ENCODE data around the gene CAPN1. TPM values are rescaled to one million over a fixed set of nuclear protein-coding genes. Genes with fewer than 3 reads are reported as not detected.

Gene CAPN1
- total and polyA plus RNA-seq, 2 of the 13 experiments (the other 11 are each of a cell fraction or from before 2014, with no cell fraction given): 57.3 to 82.6 TPM

DNA sequence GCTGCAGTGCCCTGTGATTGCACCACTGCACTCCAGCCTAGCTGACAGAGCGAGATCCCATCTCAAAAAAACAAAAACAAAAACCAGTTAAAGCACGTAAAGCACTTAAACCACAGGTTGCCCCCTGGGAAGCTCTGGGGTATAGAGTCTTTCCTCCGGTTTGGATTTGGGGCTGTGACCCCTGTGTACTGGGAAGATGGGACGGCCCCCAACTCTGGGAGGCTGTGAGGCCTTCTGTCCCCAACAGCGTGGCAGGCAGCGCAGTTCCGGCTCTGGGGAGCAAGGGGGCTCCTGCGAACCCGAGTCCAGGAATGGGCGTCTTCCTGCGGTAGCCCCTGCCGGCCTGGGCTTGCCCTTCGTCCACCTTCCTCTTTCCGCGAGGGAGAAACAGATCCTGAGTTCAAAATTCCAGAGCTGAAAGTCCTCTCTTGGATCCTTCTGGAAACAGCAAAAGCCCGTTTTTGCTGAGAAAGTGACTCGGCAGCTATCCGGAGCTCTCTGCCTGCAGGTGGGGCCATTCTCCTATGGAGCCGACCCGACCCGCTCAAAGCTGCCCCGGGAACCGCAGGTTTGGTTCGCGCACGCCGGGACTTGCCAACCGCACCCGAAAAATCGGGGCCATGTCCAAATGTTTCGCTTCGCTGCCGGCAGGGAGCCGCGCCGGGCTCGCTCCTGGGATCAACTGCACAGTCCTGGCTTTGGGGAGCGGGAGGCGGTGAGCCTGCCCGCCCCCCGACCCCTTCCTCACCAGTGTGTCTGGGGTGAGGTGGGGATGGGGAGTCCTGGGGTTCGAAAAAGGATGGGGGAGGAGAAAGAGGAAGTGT lies 43.8 kb downstream of the CAPN1 start (continued):
- TF ChIP-seq, protein P1, sequence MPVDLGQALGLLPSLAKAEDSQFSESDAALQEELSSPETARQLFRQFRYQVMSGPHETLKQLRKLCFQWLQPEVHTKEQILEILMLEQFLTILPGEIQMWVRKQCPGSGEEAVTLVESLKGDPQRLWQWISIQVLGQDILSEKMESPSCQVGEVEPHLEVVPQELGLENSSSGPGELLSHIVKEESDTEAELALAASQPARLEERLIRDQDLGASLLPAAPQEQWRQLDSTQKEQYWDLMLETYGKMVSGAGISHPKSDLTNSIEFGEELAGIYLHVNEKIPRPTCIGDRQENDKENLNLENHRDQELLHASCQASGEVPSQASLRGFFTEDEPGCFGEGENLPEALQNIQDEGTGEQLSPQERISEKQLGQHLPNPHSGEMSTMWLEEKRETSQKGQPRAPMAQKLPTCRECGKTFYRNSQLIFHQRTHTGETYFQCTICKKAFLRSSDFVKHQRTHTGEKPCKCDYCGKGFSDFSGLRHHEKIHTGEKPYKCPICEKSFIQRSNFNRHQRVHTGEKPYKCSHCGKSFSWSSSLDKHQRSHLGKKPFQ (CRISPR knock-in tag; IDR thresholded peaks at IDR 0.05; ENCODE audit: insufficient replicate concordance): no peak
- TF ChIP-seq HMG20B (CRISPR knock-in tag; conservative IDR thresholded peaks at IDR 0.05) (no peak), ZNF792 (CRISPR knock-in tag; IDR thresholded peaks at IDR 0.05) (no peak), REXO4 (CRISPR knock-in tag; IDR thresholded peaks at IDR 0.05; ENCODE audit: borderline replicate concordance) (no peak), GABPB1 (CRISPR knock-in tag; IDR thresholded peaks at IDR 0.05) (peak; percentile 52; the same call in 1 of the 2 replicates), ZNF850 (CRISPR knock-in tag; conservative IDR thresholded peaks at IDR 0.05) (no peak), SMYD3 (CRISPR knock-in tag; IDR thresholded peaks at IDR 0.05) (no peak), SP5 (CRISPR knock-in tag; IDR thresholded peaks at IDR 0.05; ENCODE audit: borderline replicate concordance, low read depth) (no peak), ZNF546 (CRISPR knock-in tag; conservative IDR thresholded peaks at IDR 0.05) (no peak), ATF7 (IDR thresholded peaks at IDR 0.05) (no peak), ATF7 (CRISPR knock-in tag; IDR thresholded peaks at IDR 0.05) (no peak), ZNF44 (CRISPR knock-in tag; IDR thresholded peaks at IDR 0.05) (no peak; the same call in 1 of the 2 replicates), SRSF1 (optimal IDR thresholded peaks at IDR 0.05; ENCODE audit: low read depth, low read length) (peak; percentile 84), CREB1 (IDR thresholded peaks at IDR 0.05) (no peak), CREB1 (CRISPR knock-in tag; IDR thresholded peaks at IDR 0.05) (no peak)
- TF ChIP-seq, protein P2, sequence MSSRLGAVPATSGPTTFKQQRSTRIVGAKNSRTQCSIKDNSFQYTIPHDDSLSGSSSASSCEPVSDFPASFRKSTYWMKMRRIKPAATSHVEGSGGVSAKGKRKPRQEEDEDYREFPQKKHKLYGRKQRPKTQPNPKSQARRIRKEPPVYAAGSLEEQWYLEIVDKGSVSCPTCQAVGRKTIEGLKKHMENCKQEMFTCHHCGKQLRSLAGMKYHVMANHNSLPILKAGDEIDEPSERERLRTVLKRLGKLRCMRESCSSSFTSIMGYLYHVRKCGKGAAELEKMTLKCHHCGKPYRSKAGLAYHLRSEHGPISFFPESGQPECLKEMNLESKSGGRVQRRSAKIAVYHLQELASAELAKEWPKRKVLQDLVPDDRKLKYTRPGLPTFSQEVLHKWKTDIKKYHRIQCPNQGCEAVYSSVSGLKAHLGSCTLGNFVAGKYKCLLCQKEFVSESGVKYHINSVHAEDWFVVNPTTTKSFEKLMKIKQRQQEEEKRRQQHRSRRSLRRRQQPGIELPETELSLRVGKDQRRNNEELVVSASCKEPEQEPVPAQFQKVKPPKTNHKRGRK (CRISPR knock-in tag; IDR thresholded peaks at IDR 0.05): no peak
- TF ChIP-seq, protein P3, sequence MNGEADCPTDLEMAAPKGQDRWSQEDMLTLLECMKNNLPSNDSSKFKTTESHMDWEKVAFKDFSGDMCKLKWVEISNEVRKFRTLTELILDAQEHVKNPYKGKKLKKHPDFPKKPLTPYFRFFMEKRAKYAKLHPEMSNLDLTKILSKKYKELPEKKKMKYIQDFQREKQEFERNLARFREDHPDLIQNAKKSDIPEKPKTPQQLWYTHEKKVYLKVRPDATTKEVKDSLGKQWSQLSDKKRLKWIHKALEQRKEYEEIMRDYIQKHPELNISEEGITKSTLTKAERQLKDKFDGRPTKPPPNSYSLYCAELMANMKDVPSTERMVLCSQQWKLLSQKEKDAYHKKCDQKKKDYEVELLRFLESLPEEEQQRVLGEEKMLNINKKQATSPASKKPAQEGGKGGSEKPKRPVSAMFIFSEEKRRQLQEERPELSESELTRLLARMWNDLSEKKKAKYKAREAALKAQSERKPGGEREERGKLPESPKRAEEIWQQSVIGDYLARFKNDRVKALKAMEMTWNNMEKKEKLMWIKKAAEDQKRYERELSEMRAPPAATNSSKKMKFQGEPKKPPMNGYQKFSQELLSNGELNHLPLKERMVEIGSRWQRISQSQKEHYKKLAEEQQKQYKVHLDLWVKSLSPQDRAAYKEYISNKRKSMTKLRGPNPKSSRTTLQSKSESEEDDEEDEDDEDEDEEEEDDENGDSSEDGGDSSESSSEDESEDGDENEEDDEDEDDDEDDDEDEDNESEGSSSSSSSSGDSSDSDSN (CRISPR knock-in tag; IDR thresholded peaks at IDR 0.05): peak; percentile 96
- TF ChIP-seq, protein P4, sequence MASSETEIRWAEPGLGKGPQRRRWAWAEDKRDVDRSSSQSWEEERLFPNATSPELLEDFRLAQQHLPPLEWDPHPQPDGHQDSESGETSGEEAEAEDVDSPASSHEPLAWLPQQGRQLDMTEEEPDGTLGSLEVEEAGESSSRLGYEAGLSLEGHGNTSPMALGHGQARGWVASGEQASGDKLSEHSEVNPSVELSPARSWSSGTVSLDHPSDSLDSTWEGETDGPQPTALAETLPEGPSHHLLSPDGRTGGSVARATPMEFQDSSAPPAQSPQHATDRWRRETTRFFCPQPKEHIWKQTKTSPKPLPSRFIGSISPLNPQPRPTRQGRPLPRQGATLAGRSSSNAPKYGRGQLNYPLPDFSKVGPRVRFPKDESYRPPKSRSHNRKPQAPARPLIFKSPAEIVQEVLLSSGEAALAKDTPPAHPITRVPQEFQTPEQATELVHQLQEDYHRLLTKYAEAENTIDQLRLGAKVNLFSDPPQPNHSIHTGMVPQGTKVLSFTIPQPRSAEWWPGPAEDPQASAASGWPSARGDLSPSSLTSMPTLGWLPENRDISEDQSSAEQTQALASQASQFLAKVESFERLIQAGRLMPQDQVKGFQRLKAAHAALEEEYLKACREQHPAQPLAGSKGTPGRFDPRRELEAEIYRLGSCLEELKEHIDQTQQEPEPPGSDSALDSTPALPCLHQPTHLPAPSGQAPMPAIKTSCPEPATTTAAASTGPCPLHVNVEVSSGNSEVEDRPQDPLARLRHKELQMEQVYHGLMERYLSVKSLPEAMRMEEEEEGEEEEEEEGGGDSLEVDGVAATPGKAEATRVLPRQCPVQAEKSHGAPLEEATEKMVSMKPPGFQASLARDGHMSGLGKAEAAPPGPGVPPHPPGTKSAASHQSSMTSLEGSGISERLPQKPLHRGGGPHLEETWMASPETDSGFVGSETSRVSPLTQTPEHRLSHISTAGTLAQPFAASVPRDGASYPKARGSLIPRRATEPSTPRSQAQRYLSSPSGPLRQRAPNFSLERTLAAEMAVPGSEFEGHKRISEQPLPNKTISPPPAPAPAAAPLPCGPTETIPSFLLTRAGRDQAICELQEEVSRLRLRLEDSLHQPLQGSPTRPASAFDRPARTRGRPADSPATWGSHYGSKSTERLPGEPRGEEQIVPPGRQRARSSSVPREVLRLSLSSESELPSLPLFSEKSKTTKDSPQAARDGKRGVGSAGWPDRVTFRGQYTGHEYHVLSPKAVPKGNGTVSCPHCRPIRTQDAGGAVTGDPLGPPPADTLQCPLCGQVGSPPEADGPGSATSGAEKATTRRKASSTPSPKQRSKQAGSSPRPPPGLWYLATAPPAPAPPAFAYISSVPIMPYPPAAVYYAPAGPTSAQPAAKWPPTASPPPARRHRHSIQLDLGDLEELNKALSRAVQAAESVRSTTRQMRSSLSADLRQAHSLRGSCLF (CRISPR knock-in tag; IDR thresholded peaks at IDR 0.05; ENCODE audit: borderline replicate concordance): 0 out of 2 replicates have a peak, but pooled peaks have one; percentile 40
